Right lobe of liver (tissue), 4 donors: Measurements from ENCODE around the gene ITPK1.

Experiments used
- POLR2A ChIP-seq: fragments of 450-650 bp; IDR thresholded peaks from one replicate; pipeline ENCODE4 v1.6.1; 2017; ENCODE audit warnings: antibody characterized with exemption, mild to moderate bottlenecking
- TF ChIP-seq, protein P1 (sequence below), 4 donors: fragments of 200-600 bp in 3 of 4; fragments of 450-650 bp in 1 of 4; IDR thresholded peaks; one replicate each; pipeline versions ENCODE4 v1.5.1 to v1.8.0; 2016 to 2022; ENCODE audit warnings: antibody characterized with exemption in 4 of 4, mild to moderate bottlenecking in 2 of 4
- donor health status: DM: no; HTN: no; CAD: no.
- donor health status: DM: no; HTN: no; CAD: no.
- donor health status: DM: no; HTN: yes; CAD: no.

DNA sequence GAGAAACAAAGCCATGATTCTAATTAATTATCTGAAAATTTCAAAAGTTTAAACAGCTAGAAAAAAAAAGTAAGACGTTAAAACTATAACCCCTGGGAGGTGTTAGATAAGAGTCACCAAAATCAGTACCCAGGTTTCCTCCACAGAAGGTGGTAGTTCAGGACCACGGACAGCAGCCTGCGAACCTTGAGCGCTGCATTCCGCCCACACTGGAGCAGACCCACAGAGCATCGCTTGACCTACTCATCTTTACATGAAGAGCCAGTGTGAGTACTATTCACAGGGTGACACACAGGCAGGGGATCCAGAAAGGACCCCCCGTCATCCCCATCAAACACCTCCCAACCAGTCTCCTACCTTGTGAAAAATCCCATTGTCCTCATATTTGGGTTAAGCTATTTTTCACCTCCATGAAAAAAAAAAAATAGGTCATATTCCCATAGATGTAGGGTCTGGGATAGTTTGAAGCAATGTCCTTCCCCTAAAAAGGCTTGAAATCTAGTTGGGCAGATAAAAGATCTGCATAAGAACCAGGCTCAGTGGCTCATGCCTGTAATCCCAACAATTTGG lies 201.6 kb downstream of the ITPK1 start:
- TF ChIP-seq, protein P1, sequence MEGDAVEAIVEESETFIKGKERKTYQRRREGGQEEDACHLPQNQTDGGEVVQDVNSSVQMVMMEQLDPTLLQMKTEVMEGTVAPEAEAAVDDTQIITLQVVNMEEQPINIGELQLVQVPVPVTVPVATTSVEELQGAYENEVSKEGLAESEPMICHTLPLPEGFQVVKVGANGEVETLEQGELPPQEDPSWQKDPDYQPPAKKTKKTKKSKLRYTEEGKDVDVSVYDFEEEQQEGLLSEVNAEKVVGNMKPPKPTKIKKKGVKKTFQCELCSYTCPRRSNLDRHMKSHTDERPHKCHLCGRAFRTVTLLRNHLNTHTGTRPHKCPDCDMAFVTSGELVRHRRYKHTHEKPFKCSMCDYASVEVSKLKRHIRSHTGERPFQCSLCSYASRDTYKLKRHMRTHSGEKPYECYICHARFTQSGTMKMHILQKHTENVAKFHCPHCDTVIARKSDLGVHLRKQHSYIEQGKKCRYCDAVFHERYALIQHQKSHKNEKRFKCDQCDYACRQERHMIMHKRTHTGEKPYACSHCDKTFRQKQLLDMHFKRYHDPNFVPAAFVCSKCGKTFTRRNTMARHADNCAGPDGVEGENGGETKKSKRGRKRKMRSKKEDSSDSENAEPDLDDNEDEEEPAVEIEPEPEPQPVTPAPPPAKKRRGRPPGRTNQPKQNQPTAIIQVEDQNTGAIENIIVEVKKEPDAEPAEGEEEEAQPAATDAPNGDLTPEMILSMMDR (IDR thresholded peaks at IDR 0.05), result no peak
- TF ChIP-seq POLR2A, result no peak
